Islet of Langerhans (tissue), 1 donor: ENCODE results near the gene SLC27A6.

Experiments
- FAIRE-seq: peaks from one replicate; lab custom pipeline; 2011; peaks lifted over from hg19 to GRCh38; lab: Jason Lieb, UNC

SLC27A6 gene

GRCh38 chr5:129063483-129064113 is 98.3 kb downstream of the SLC27A6 start:
- FAIRE-seq = no peak

DNA sequence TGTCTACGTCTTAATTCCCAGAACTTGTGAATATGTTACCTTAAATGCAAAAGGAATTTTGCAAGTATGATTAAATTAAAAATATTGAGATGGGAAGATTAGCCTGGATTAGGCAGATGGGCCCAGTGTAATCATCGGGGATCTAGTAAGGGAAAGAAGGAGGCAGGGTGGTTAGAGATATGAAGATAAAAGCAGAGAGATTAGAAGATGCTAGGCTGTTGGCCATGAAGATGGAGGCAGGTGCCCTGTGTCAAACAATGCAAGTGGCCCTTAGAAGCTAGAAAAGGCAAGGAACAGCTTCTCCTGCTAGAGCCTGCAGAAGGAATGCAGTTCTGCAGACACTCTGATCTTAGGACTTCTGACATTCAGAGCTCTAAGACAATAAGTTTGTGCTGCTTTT is 100.4 kb downstream of the SLC27A6 start:
- FAIRE-seq = no peak

- FAIRE-seq = no peak
These were observed 102.5 kb downstream of the SLC27A6 start for GRCh38 chr5:129067745-129068144.

DNA sequence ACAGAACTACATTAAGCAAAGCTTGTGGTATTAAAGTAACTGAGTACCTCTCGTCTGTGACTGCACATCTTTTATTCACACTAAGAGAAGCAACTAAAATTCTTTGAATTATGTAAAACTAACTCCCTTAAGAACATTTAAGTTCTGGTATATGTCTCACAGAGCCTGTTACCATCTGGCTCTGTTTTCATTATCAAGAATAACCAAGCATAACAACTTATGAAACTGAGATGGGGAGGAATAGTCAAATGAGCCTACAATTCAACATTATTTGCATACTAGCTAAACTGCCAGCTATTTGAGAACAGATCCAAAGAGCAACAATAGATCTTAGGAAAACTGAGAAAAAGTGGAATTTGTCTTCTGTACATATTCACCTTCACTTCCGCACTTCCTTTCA is 104.0 kb downstream of the SLC27A6 start:
- FAIRE-seq = no peak

GRCh38 chr5:129073111-129073510 is 107.8 kb downstream of the SLC27A6 start:
- FAIRE-seq = no peak

- peak; percentile 98 for FAIRE-seq
These were observed 109.6 kb downstream of the SLC27A6 start for GRCh38 chr5:129074903-129075302.

GRCh38 chr5:129077433-129078075 is 112.3 kb downstream of the SLC27A6 start:
- no peak for FAIRE-seq

DNA sequence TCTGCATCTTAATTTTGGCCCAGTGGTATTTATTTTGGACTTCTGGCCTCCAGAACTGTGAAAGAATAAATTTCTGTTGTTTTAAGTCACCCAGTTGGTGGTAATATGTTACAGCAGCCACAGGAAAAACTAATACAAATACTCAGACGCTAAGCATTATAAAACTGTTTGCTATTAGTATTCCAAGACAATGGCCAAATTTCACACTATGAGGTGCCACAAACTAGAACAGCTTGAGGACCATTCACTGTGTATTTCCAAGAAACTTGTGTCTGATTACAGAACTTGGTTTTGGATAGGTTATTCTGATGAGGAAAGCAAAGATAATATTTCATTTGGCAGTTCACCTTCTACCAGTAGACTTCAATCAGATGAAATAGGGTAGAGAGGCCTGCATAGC is 113.0 kb downstream of the SLC27A6 start:
- FAIRE-seq = no peak

DNA sequence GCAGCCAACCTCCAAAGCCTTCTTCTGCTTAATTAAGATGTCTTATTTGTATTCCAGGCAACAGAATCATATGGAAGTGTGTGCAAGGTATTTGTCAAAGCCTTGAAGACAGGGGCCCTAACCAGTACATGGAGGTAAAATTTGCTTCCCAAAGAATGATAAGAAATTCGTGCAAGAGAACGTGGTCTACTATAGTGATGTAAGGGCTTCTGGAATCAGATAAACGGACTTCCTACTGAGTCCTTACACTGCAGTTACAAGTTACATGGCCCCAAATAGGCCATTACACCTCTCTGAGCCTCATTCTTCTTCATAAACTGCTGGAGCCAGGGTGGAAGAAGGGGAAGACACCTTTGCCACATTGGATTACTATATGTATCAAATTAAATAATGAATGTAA is 113.4 kb downstream of the SLC27A6 start:
- no peak for FAIRE-seq

- FAIRE-seq = no peak
These were observed 114.2 kb downstream of the SLC27A6 start for GRCh38 chr5:129079496-129079895.

- FAIRE-seq = no peak
These were observed 115.5 kb downstream of the SLC27A6 start for GRCh38 chr5:129080766-129081165.

DNA sequence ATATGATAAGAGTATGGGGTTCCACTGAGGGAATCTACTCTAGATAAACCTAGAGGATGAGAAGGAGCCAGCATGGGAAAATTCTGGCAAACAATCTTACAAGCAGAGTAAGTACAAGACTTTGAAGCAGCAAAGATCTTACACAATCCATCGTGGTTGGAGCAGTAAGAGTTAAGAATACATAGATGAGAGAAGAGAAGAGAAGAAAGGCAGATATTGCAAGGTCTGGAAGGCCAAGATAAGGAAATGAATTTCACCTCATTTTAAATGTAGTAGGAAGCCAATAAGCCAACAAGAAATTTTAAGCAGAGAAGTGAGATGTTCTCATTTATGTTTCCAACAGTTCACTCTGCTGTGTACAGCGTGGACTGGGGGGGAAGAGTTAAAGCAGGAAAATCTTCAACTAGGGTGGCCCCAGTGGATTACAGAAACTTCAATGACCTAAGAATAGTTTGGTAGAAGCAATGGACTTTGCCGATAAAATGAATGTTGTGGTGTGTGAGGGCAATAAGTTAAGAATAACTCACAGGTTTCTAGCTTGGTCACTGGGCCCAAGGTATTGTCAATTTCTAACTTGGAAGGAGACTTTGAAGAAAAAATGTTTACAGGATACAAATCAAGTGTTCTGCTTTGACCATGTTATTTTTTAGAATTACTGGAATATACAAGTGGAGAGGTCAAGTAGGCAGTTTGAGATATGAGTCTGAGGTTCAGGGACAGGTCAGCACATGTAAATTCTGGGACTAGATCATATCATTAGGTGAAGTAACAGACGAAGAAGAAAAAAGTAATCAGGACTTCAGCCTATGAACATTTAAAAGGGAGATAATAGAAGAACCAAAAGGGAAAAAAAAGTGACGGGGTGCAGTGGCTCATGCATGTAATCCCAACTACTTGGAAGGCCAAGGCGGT is 117.2 kb downstream of the SLC27A6 start:
- no peak for FAIRE-seq
